ENCODE results near the gene HCAR2.
"Not testable (repeated sequence)": the region's sequence is repeated elsewhere in the genome, so short reads cannot be mapped to it uniquely, and the experiment has no call there.

HCAR2 gene

DNA sequence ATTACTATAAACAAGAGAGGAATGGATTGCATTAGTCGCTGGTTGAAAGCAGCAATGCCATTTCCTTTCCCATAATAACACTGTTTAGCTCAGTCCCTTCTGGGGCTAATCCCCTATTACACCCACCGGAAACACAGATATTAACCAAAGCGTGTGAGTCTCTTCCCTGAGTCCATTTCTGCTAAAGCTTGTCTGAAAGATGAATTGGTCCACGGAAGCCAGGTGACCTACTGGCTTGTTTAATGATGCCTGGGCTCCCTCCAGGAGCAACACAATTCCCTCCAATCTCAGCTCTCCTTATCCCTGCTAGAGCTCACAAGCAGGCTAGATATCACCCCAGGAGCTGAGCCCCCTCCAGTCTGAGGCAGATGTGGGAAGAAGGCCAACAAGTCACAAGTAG, 1.7 kb downstream of the HCAR2 start:
- H3K9ac ChIP-seq (ENCODE audit: insufficient read length, low read depth); DNase-seq (ENCODE audit: low read depth, low spot score); H3K27me3 ChIP-seq (ENCODE audit: insufficient read depth, insufficient read length); H3K4me1 ChIP-seq (ENCODE audit: insufficient read depth, insufficient read length); H3K4me3 ChIP-seq (ENCODE audit: insufficient read length, low read depth); H3K36me3 ChIP-seq (ENCODE audit: insufficient read depth, insufficient read length, low read length); H3K9me3 ChIP-seq (ENCODE audit: insufficient read depth, low read length): not testable (repeated sequence)

DNA sequence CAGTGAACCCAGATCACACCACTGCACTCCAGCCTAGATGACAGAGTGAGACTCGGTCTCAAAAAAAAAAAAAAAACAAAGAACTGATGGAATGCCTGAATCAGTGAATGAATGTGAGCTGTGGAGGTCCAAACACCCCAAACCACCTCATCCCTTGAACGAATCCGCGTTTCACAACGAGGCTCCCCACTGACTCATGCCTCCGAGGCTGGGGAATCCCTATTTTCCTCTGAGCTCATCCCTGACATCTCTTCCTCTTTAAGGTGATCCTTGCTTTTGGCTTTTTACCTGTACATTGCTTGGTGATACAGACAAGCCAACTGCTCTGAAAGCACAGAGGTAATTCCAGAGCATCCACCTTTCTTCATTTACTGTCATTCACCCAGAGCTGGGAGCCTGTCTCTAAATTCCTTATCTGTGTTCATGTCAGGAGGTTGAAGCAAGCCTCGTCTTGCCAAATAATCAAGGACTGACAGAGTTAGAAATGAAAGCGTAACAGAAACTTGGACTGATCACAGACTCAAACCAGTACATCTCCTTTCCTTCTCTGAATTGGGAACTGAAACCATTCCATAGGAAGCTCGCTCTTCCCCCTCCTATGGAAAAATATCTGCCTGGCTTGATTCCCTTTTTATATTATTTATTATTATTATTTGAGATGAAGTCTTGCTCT, 3.0 kb downstream of the HCAR2 start:
- not testable (repeated sequence) for H3K4me1 ChIP-seq (ENCODE audit: insufficient read depth, insufficient read length); H3K27me3 ChIP-seq (ENCODE audit: insufficient read depth, insufficient read length); H3K36me3 ChIP-seq (ENCODE audit: insufficient read depth, insufficient read length, low read length); H3K9ac ChIP-seq (ENCODE audit: insufficient read length, low read depth); DNase-seq (ENCODE audit: low read depth, low spot score); H3K9me3 ChIP-seq (ENCODE audit: insufficient read depth, low read length); H3K4me3 ChIP-seq (ENCODE audit: insufficient read length, low read depth)

- H3K4me1 ChIP-seq (ENCODE audit: insufficient read depth, insufficient read length); H3K36me3 ChIP-seq (ENCODE audit: insufficient read depth, insufficient read length, low read length); DNase-seq (ENCODE audit: low read depth, low spot score); H3K9ac ChIP-seq (ENCODE audit: insufficient read length, low read depth); H3K9me3 ChIP-seq (ENCODE audit: insufficient read depth, low read length); H3K4me3 ChIP-seq (ENCODE audit: insufficient read length, low read depth); H3K27me3 ChIP-seq (ENCODE audit: insufficient read depth, insufficient read length): not testable (repeated sequence)
These were observed 6.2 kb downstream of the HCAR2 start for GRCh38 chr12:122696922-122697321.

GRCh38 chr12:122691566-122691965, 11.6 kb downstream of the HCAR2 start:
- H3K4me3 ChIP-seq (ENCODE audit: insufficient read length, low read depth): no peak overlapping the region
- H3K9me3 ChIP-seq (ENCODE audit: insufficient read depth, low read length): no peaks in the 10 kb centered on the region
- H3K9ac ChIP-seq (ENCODE audit: insufficient read length, low read depth): no peak overlapping the region
- H3K36me3 ChIP-seq (ENCODE audit: insufficient read depth, insufficient read length, low read length): no peaks in the 10 kb centered on the region
- H3K27me3 ChIP-seq (ENCODE audit: insufficient read depth, insufficient read length): no peaks in the 10 kb centered on the region
- TF ChIP-seq SUZ12 (IDR thresholded peaks at IDR 0.05; ENCODE audit: extremely low read depth, insufficient read depth, insufficient read length): no peak
- no peak for TF ChIP-seq YY1 (IDR thresholded peaks at IDR 0.05; ENCODE audit: insufficient read depth, insufficient read length)
- no peak for TF ChIP-seq ZNF274 (IDR thresholded peaks at IDR 0.05; ENCODE audit: low read depth, low read length)
- no peak for DNase-seq (ENCODE audit: low read depth, low spot score)
- peaks cover 3% of the 10 kb centered on the region for H3K4me1 ChIP-seq (ENCODE audit: insufficient read depth, insufficient read length)

- no peaks in the 10 kb centered on the region for H3K9me3 ChIP-seq (ENCODE audit: insufficient read depth, low read length)
- H3K27me3 ChIP-seq (ENCODE audit: insufficient read depth, insufficient read length): no peaks in the 10 kb centered on the region
- H3K4me3 ChIP-seq (ENCODE audit: insufficient read length, low read depth): no peak overlapping the region
- H3K4me1 ChIP-seq (ENCODE audit: insufficient read depth, insufficient read length): peaks cover 3% of the 10 kb centered on the region
- no peak for DNase-seq (ENCODE audit: low read depth, low spot score)
- no peak for TF ChIP-seq YY1 (IDR thresholded peaks at IDR 0.05; ENCODE audit: insufficient read depth, insufficient read length)
- H3K36me3 ChIP-seq (ENCODE audit: insufficient read depth, insufficient read length, low read length): no peaks in the 10 kb centered on the region
- H3K9ac ChIP-seq (ENCODE audit: insufficient read length, low read depth): no peak overlapping the region
These were observed 14.9 kb downstream of the HCAR2 start for GRCh38 chr12:122688291-122688690.

GRCh38 chr12:122687086-122687485, 16.1 kb downstream of the HCAR2 start:
- Histone ChIP-seq H3K36me3 (ENCODE audit: insufficient read depth, insufficient read length, low read length) (no peaks in the 10 kb centered on the region), H3K4me3 (ENCODE audit: insufficient read length, low read depth) (no peak overlapping the region), H3K9ac (ENCODE audit: insufficient read length, low read depth) (no peak overlapping the region), H3K9me3 (ENCODE audit: insufficient read depth, low read length) (no peaks in the 10 kb centered on the region), H3K4me1 (ENCODE audit: insufficient read depth, insufficient read length) (peaks cover 3% of the 10 kb centered on the region), H3K27me3 (ENCODE audit: insufficient read depth, insufficient read length) (no peaks in the 10 kb centered on the region)
- TF ChIP-seq ZNF274 (IDR thresholded peaks at IDR 0.05; ENCODE audit: low read depth, low read length) (no peak), SUZ12 (IDR thresholded peaks at IDR 0.05; ENCODE audit: extremely low read depth, insufficient read depth, insufficient read length) (no peak), YY1 (IDR thresholded peaks at IDR 0.05; ENCODE audit: insufficient read depth, insufficient read length) (no peak)
- no peak for DNase-seq (ENCODE audit: low read depth, low spot score)

- Histone ChIP-seq H3K4me1 (ENCODE audit: insufficient read depth, insufficient read length) (peaks cover 3% of the 10 kb centered on the region), H3K9me3 (ENCODE audit: insufficient read depth, low read length) (no peaks in the 10 kb centered on the region), H3K9ac (ENCODE audit: insufficient read length, low read depth) (no peak overlapping the region), H3K4me3 (ENCODE audit: insufficient read length, low read depth) (no peak overlapping the region), H3K27me3 (ENCODE audit: insufficient read depth, insufficient read length) (no peaks in the 10 kb centered on the region), H3K36me3 (ENCODE audit: insufficient read depth, insufficient read length, low read length) (no peaks in the 10 kb centered on the region)
- TF ChIP-seq SUZ12 (IDR thresholded peaks at IDR 0.05; ENCODE audit: extremely low read depth, insufficient read depth, insufficient read length) (no peak), YY1 (IDR thresholded peaks at IDR 0.05; ENCODE audit: insufficient read depth, insufficient read length) (no peak), ZNF274 (IDR thresholded peaks at IDR 0.05; ENCODE audit: low read depth, low read length) (no peak)
- no peak for DNase-seq (ENCODE audit: low read depth, low spot score)
These were observed 16.6 kb downstream of the HCAR2 start for GRCh38 chr12:122686538-122686937.

- Histone ChIP-seq H3K4me1 (ENCODE audit: insufficient read depth, insufficient read length) (no peaks in the 10 kb centered on the region), H3K9me3 (ENCODE audit: insufficient read depth, low read length) (no peaks in the 10 kb centered on the region), H3K36me3 (ENCODE audit: insufficient read depth, insufficient read length, low read length) (no peaks in the 10 kb centered on the region), H3K27me3 (ENCODE audit: insufficient read depth, insufficient read length) (no peaks in the 10 kb centered on the region), H3K9ac (ENCODE audit: insufficient read length, low read depth) (no peak overlapping the region), H3K4me3 (ENCODE audit: insufficient read length, low read depth) (no peak overlapping the region)
- TF ChIP-seq ZNF274 (IDR thresholded peaks at IDR 0.05; ENCODE audit: low read depth, low read length): no peak
- TF ChIP-seq SUZ12 (IDR thresholded peaks at IDR 0.05; ENCODE audit: extremely low read depth, insufficient read depth, insufficient read length): no peak
- TF ChIP-seq YY1 (IDR thresholded peaks at IDR 0.05; ENCODE audit: insufficient read depth, insufficient read length): no peak
- DNase-seq (ENCODE audit: low read depth, low spot score): no peak
These were observed 18.8 kb downstream of the HCAR2 start for GRCh38 chr12:122684297-122684813.

All from NT2/D1 (cell line).